ENCODE data around the gene CRPPA.

Gene CRPPA

GRCh38 chr7:16422917-16423316 lies 1.6 kb upstream of the CRPPA start:
- DNase-seq, result no peak

DNA sequence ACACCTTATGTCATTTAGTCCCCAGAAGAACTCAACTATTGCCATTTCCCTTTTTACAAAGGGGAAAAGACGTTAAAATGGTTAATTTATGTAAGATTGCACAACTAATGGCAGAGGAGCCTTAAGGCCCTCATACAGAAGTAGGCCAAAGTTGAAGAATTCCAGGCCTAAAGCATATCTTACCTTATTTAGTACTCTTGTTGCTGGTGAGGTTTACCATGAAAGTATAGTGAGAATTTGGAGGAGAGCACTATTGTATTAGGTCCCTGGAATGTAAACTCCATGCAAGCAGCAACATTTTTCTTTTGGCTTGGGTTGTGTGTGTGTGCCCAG lies 731 bp upstream of the CRPPA start:
- DNase-seq, result no peak

DNA sequence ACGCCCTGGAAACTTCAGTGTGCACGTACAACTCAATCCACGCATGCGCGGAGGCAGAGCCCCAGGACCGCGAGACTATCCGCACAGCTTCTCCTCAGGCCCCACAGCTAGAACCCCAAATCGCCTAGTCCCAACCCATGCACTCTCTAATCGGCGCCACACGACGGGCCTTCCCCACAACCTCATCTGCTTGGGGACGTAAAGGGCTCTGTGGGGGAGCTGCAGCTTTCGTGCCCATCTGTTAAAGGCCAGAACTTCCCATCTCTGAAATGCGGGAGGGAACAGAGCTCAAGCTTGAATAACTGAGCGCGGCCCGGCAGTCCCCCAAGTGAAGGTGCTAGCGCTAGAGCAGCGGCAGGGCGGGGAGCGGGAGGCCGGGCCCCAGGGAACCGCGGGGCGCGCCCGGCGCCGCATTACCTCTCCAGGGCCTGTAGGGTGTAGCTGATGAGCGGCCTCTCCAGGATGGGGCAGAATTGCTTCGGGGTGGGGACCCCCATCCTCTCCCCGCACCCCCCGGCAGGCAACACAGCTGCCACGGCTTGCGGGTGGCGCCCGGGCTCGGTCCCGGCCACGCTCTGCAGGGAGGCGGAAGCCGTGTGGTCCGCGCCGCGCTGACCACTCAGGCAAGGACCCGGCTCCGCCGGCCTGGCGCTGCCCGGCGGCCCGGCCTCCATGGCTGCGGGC lies 547 bp downstream of the CRPPA start:
- DNase-seq, result peak; percentile 92

DNA sequence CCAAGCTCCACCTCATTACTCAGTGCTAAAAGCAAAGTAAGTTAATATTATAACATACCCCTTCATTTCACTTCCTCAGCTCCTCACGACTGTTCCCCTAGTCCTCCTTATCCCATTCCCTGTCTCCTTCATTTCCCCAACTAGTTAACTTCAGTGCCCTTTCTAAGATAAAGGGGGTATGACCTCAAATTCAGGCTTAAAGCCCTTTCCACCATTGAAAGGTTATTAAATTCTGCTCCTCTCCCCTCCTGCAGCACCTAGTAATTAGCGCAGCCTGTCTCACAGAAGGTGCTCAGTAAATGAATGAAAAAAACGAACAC lies 1.0 kb downstream of the CRPPA start:
- no peak for DNase-seq

GRCh38 chr7:16419859-16420258 lies 1.5 kb downstream of the CRPPA start:
- DNase-seq, result no peak

GRCh38 chr7:16419126-16419525 lies 2.2 kb downstream of the CRPPA start:
- no peak for DNase-seq

DNA sequence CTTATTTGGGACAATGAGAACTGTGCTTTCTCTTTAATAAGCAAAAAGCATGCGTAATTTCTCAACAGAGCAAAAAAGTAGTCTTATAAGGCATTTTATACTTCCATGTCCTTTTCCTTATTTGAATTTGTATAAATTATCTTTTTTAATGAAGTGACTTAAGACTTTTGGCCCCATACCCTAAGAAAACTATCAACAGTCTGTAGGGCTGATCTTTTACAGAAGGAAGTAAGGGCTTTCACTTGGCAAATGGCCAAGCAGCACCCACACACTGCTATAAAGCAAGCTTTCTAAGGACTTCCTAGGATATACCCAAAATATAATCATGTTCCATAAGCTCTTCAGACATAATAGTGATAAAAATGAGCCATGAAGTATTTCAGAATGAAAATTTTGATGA lies 3.4 kb downstream of the CRPPA start:
- no peak for DNase-seq

DNA sequence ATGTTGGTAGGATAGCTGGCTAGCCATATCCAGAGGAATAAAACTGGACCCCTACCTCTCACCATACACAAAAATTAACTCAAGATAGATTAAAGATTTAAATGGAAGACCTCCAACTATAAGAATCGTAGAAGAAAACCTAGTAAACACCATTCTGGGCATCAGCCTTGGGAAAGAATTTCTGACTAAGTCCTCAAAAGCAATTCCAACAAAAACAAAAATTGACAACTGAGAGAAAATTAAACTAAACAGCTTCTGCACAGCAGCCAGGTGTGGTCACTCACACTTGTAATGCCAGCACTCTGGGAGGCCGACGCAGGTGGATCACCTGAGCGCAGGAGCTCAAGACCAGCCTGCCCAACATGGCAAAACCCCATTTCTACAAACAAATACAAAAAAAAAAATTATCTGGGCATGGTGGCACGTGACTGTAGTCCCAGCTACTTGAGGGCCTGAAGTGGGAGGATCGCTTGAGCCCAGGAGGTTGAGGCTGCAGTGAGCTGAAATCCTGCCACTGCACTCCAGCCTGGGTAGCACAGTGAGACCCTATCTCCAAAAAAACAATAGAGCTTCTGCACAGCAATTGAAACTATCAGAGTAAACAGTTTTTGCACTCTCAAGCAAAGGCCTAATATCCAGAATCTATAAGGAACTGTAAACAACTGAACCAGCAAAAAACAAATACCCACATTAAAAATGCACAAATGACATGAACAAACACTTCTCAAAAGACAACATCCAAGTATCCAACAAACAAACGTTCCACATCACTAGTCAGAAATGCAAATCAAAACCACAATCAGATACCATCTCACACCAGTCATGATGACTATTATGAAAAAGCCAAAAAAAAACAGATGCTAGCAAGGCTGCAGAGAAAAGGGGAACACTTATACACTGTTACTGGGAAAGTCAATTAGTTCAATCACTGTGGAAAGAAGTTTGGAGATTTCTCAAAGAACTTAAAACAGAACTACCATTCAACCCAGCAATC lies 4.8 kb downstream of the CRPPA start:
- DNase-seq, result no peak

DNA sequence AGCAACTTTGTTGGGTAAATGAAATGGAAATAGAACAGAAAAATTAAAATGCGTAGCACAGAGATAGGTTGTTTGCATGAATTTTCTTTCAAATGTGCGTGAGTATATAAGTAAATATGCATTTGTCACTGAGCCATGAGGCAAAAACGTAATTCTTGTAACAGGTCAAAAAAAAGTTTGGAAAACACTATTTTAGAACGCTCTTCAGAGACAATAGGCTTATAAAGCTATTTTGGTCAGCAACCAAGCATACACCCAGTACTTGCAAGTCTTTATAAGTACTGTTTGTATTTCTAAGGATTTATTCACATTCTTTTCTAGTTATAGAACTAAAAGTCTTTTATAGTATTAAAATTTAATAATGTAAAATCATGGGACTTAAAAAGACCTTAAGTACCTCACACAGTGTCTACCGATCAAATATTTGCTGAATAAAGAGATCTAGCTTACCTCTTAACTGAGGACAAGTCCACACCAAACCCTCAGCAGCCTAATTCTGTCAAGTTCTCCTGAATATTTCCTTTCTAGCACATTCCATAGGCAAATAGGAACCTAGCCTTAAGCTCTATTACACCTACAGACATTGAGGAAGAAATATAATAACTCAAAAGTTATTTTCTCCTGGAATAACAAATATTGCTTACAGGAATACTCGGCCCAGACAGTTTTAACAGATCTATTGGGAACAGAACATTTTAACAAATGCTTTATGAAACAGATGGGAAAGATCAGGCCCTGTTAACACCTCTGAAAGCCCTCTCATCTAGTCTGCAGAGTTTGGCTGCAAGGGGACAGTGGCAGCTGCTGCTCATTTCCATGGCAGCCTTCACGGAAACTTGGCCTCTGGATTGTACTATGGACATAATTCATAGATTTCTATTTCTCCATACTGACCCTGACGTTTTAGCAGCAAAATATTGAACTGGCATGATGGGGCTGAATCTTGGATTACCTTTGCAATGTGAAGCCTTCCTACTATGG lies 8.8 kb downstream of the CRPPA start:
- no peak for DNase-seq

- no peak for DNase-seq
Observed at GRCh38 chr7:16411391-16411790, 9.9 kb downstream of the CRPPA start.

GRCh38 chr7:16409777-16410176 lies 11.6 kb downstream of the CRPPA start:
- DNase-seq, result no peak

DNA sequence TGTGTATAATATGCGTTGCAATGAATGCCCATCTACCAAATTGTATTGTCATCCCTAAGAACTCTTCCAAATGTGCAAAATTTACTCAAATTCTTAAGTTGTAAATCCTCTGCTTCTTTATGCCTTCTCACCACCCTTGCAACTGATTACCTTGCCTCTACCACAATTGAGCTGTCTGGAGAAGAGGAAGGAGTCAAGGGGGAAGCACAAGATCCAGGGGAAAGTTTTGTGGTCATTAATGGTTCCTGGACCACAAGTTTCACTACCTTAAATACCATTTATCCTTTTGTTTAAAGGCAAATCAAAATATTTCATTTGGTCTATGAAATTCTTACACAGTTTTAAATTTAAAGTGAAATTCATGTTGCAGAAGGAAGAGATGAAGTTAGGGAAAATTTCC lies 16.7 kb downstream of the CRPPA start:
- DNase-seq, result no peak

GRCh38 chr7:16403475-16403874 lies 17.9 kb downstream of the CRPPA start:
- no peak for DNase-seq

DNA sequence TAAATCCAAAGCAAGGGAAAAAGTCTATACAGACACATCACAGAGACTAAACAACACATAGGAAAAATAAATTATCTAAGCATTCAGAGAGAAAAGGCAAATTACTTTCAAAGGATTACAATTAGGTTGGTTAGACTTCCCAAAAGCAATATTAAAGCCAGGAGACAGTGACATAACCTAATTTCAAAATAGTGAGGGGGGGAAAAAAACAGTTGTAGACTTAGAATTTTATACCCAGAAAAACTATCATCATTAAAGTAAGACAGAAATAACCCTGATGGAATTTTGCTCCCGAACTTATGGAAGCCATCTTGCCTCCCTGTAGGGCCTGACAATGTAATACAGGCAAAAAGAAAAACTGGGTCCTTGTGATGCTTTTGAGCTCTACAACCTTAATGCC lies 18.4 kb downstream of the CRPPA start:
- no peak for DNase-seq

- no peak for DNase-seq
Observed at GRCh38 chr7:16402091-16402490, 19.2 kb downstream of the CRPPA start.

DNA sequence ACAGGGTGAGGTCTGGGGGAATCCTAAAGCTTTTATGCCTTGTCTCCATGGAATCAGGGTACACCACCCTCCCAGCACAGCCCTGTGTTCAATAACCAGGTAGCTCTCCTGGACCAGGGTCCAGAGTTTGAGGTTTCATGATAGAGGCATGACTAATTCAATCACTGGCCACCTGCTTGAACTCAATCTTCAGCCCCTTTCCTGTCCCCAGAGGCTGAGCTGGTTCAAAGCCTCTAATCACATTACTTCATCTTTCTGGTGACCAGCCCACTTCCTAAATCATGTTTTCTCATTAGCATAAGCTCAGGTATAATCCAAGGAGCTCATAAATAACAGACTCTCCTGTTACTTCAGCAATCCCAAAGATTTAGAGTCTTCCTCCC lies 20.5 kb downstream of the CRPPA start:
- DNase-seq, result no peak

- no peak for DNase-seq
Observed at GRCh38 chr7:16399916-16400892, 21.1 kb downstream of the CRPPA start.

DNA sequence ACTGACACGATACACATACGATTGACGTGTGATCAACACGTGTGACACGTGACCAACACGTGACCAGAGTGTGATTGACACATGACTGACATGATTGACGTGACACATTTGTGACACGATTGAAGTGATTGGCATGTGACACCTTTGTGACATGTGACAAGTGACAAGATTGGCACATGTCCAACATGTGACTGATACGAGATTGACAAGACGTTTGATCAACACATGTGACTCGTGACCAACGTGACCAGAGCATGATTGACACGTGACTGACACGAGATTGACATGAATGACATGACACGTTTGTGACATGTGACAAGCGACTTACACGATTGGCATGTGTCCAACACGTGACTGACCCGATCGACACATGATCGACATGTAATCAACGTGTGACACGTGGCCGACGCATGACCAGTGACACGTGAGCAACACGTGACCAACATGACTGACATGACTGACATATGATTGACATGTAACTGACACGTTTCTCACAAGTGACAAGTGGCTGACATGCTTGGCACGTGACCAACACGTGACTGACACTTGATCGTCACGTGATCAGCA lies 22.0 kb downstream of the CRPPA start:
- DNase-seq, result no peak

DNA sequence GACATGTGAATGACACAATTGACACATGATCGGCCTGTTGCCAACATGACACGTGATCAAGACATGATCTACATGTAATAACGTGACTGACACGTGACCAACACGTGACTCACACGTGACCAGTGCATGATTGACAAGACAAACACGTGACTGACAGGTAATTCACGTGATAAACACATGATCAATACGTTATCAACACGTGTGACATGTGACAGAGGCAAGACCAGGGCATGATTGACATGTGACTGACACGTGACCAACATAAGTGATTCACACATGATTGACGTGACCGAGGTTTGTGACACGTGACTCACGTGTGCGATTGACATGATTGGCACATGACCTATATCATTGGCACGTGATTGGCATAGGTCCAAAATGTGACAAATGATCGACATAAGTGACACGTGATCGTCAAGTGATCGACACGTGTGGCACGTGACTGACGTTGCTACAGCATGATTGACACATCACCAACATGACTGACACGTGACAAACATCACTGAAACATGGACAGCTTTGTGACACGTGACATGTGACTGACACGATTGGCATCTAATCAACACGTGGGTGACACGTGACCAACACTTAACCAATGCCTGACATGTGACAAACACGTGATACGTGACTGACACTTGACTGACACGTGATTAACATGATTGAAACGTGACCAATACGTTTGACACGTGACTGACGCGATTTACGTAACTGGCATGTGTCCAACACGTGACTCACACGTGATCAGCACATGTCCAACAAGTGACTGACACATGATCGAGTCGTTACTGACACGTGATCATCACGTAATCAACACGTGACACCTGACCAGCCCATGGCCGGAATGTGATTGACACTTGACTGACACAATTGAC lies 23.0 kb downstream of the CRPPA start:
- DNase-seq, result no peak

DNA sequence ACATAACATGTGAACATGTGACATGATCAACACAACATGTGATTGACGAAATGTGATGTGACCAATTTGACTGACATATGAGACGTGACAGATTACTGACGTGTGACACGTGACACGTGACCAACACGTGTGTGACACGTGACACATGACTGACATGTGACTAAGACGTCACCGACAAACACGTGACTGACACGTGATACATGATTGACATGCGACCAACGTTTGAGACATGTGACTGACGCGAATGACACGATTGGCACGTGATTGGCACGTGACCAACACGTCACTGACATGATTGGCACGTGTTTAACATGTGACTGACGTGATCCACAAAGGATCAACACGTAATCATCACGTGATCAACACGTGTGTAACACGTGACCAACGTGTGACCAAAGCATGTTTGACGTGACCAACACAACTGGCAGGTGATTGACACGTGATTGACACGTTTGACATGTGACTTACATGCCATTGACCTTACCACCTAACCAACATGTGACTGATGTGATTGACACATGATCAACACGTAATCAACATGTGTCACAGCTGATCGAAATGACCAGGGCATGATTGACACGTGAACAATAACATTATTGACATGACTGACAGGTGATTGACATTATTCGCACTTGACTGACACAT lies 23.7 kb downstream of the CRPPA start:
- no peak for DNase-seq
